HEK293T (cell line): ENCODE results near the gene CST9.
"Not testable (repeated sequence)": the region's sequence is repeated elsewhere in the genome, so short reads cannot be mapped to it uniquely, and the experiment has no call there.

Source experiments
- CTCF ChIA-PET: fragments of 350-600 bp; formaldehyde crosslinking; extraction: SDS; loops from one replicate; lab custom pipeline; 2021; ENCODE audit warnings: antibody characterized with exemption, inconsistent platforms; lab: Yijun Ruan, JAX
- POLR2A ChIA-PET: fragments of 350-600 bp; formaldehyde crosslinking; extraction: SDS; loops from one replicate; lab custom pipeline; 2020; ENCODE audit warnings: antibody characterized with exemption, inconsistent platforms; lab: Yijun Ruan, JAX
- DNase-seq: peaks from one replicate; pipeline ENCODE4 v3.0.0; 2012; ENCODE audit warnings: mixed read lengths; ENCODE audit errors: extremely low spot score
- ARNT ChIP-seq: fragments of 450-650 bp; IDR thresholded peaks from 2 replicates; pipeline ENCODE4 v1.6.1; 2017; ENCODE audit warnings: mild to moderate bottlenecking
- BHLHE40 ChIP-seq: fragments of 450-650 bp; IDR thresholded peaks from 2 replicates; pipeline ENCODE4 v1.6.1; 2016; ENCODE audit warnings: mild to moderate bottlenecking, moderate library complexity, borderline replicate concordance
- CTBP1 ChIP-seq: fragments of 450-650 bp; IDR thresholded peaks from 2 replicates; pipeline ENCODE4 v1.6.1; 2016; ENCODE audit warnings: borderline replicate concordance
- ELF4 ChIP-seq: fragments of 450-650 bp; IDR thresholded peaks from 2 replicates; pipeline ENCODE4 v1.6.1; 2017; ENCODE audit warnings: antibody characterized with exemption
- FOXA1 ChIP-seq: fragments of 450-650 bp; IDR thresholded peaks from 2 replicates; pipeline ENCODE4 v1.6.1; 2016; ENCODE audit warnings: mild to moderate bottlenecking
- FOXK2 ChIP-seq: fragments of 450-650 bp; IDR thresholded peaks from 2 replicates; pipeline ENCODE4 v1.6.1; 2016; ENCODE audit warnings: mild to moderate bottlenecking
- FOXM1 ChIP-seq: fragments of 450-650 bp; IDR thresholded peaks from 2 replicates; pipeline ENCODE4 v1.6.1; 2017; ENCODE audit warnings: mild to moderate bottlenecking, borderline replicate concordance
- HDGF ChIP-seq: fragments of 450-650 bp; IDR thresholded peaks from 2 replicates; pipeline ENCODE4 v1.6.1; 2017; ENCODE audit warnings: antibody characterized with exemption, borderline replicate concordance
- L3MBTL2 ChIP-seq: fragments of 450-650 bp; conservative IDR thresholded peaks from 2 replicates; pipeline ENCODE4 v1.6.1; 2016; ENCODE audit warnings: mild to moderate bottlenecking
- LEF1 ChIP-seq: fragments of 450-650 bp; IDR thresholded peaks from 2 replicates; pipeline ENCODE4 v1.6.1; 2017; ENCODE audit warnings: mild to moderate bottlenecking, borderline replicate concordance
- NFRKB ChIP-seq: fragments of 450-650 bp; IDR thresholded peaks from 2 replicates; pipeline ENCODE4 v1.6.1; 2016; ENCODE audit warnings: mild to moderate bottlenecking, moderate library complexity
- PKNOX1 ChIP-seq: fragments of 450-650 bp; IDR thresholded peaks from 2 replicates; pipeline ENCODE4 v1.6.1; 2016
- SP1 ChIP-seq: fragments of 450-650 bp; IDR thresholded peaks from 2 replicates; pipeline ENCODE4 v1.6.1; 2017
- SUZ12 ChIP-seq: fragments of 450-650 bp; IDR thresholded peaks from 2 replicates; pipeline ENCODE4 v1.6.1; 2016; ENCODE audit warnings: mild to moderate bottlenecking
- TARDBP ChIP-seq: fragments of 450-650 bp; IDR thresholded peaks from 2 replicates; pipeline ENCODE4 v1.6.1; 2016
- ZNF384 ChIP-seq: fragments of 450-650 bp; IDR thresholded peaks from 2 replicates; pipeline ENCODE4 v1.6.1; 2016

The CST9 gene

GRCh38 chr20:23582293-23582692 lies 23.4 kb downstream of the CST9 start:
- DNase-seq, result no peak
- no peak for TF ChIP-seq FOXM1
- TF ChIP-seq FOXK2, result no peak
- TF ChIP-seq SUZ12, result no peak
- TF ChIP-seq ARNT, result no peak
- TF ChIP-seq ZNF384, result no peak
- no peak for TF ChIP-seq PKNOX1
- no peak for TF ChIP-seq NFRKB
- no peak for TF ChIP-seq TARDBP
- no peak for TF ChIP-seq LEF1
- no peak for TF ChIP-seq HDGF
- TF ChIP-seq BHLHE40, result no peak
- TF ChIP-seq ELF4, result no peak
- no peak for TF ChIP-seq CTBP1
- no peak for TF ChIP-seq L3MBTL2
- TF ChIP-seq FOXA1, result no peak
- no peak for TF ChIP-seq SP1
- POLR2A ChIA-PET, result no interaction called here
- CTCF ChIA-PET, result no interaction called here

- CTCF ChIA-PET, POLR2A ChIA-PET, DNase-seq: not testable (repeated sequence)
Observed at GRCh38 chr20:23581833-23582232, 23.9 kb downstream of the CST9 start.

GRCh38 chr20:23574977-23575376 lies 30.7 kb downstream of the CST9 start:
- TF ChIP-seq FOXM1 (no peak), ELF4 (no peak), FOXA1 (no peak), TARDBP (no peak), BHLHE40 (no peak), SP1 (no peak), L3MBTL2 (no peak), FOXK2 (no peak), NFRKB (no peak), CTBP1 (no peak), ZNF384 (no peak), LEF1 (no peak), HDGF (no peak), ARNT (no peak), PKNOX1 (no peak), SUZ12 (no peak)
- ChIA-PET POLR2A (no interaction called here), CTCF (no interaction called here)
- no peak for DNase-seq

- POLR2A ChIA-PET, result no interaction called here
Observed at GRCh38 chr20:23570178-23570760, 35.4 kb downstream of the CST9 start.

GRCh38 chr20:23569570-23569969 lies 36.1 kb downstream of the CST9 start:
- ChIA-PET POLR2A (no interaction called here), CTCF (no interaction called here)
- TF ChIP-seq L3MBTL2, result no peak
- DNase-seq, result no peak

More at GRCh38 chr20:23570178-23570760, 35.4 kb downstream of the CST9 start:
- no peak for DNase-seq
- TF ChIP-seq SP1 (no peak), SUZ12 (no peak), HDGF (no peak), BHLHE40 (no peak), TARDBP (no peak), ELF4 (no peak)
- CTCF ChIA-PET, result no interaction called here

- POLR2A ChIA-PET, result no interaction called here
- CTCF ChIA-PET, result no interaction called here
- no peak for DNase-seq
Observed at GRCh38 chr20:23568971-23569330, 36.8 kb downstream of the CST9 start.

More at GRCh38 chr20:23568971-23569330, 36.8 kb downstream of the CST9 start:
- no peak for TF ChIP-seq ELF4
- TF ChIP-seq TARDBP, result no peak
- no peak for TF ChIP-seq ZNF384
- TF ChIP-seq FOXK2, result no peak
- TF ChIP-seq NFRKB, result no peak
- no peak for TF ChIP-seq SP1
- no peak for TF ChIP-seq PKNOX1
- no peak for TF ChIP-seq CTBP1
- TF ChIP-seq FOXM1, result no peak
- no peak for TF ChIP-seq L3MBTL2
- TF ChIP-seq SUZ12, result no peak
- TF ChIP-seq HDGF, result no peak
- TF ChIP-seq LEF1, result no peak
- no peak for TF ChIP-seq FOXA1
